Vein endothelial cell (primary cell): ENCODE results near the gene EGFL6. TPM values are rescaled to one million over a fixed set of nuclear protein-coding genes. Genes with fewer than 3 reads are reported as not detected.

Experiments
- total RNA-seq: library from RNA; depleted of rRNA; stranded (reverse); fragments of >200 nt; gene quantifications from 2 replicates; pipeline ENCODE4 v1.2.3, GENCODE V29; 2012

Gene EGFL6
- total RNA-seq = not detected in 2 replicates

DNA sequence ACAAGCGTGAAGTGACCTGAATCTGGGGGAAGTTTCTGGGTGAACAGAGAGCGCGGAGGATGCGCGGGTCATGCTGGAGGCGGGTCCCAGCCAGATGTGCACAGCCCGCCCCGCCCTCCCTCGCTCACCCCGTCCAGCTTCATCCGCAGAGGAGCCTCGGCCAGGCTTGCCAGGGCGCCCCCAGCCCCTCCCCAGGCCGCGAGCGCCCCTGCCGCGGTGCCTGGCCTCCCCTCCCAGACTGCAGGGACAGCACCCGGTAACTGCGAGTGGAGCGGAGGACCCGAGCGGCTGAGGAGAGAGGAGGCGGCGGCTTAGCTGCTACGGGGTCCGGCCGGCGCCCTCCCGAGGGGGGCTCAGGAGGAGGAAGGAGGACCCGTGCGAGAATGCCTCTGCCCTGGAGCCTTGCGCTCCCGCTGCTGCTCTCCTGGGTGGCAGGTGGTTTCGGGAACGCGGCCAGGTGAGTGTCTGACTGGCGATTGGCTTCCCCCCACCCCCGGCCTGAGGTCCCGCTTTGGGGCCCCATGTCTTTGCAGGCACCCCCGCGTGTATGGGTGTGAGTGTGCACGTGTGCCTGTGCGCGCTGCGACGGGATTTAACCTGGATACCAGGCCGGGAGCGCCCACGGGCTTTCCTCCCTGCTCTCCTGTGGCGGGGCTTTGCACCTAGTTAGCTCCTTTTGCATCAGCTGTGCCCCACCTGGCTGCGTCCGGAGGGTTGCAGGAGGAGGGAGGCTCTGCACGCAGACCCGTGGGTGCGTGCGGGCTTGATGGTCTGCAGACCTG lies at the start of gene EGFL6:
Gene EGFL6, plus strand, starts transcription at position 123 of the 782 bp plus-strand sequence. Its CDS starts 261 bp downstream, at position 384.

GRCh38 chrX:13652850-13653693 lies 83.7 kb downstream of the EGFL6 start, which contains the start of gene TCEANC:
TCEANC (plus strand) TSS chrX:13653141; CDS start chrX:13662509, 9,368 bp downstream.

Other genes with a start within 250 kb of the EGFL6 start
- not detected in 2 replicates for gene ATXN3L, start 249.5 kb upstream of the EGFL6 start, total RNA-seq
- gene TCEANC, start 83.5 kb downstream of the EGFL6 start, total RNA-seq = 1.3 and 2.2 TPM in 2 replicates
- gene RAB9A, start 119.5 kb downstream of the EGFL6 start, total RNA-seq = 13.4 and 23.1 TPM in 2 replicates
- 13.4 and 14.1 TPM in 2 replicates for gene TRAPPC2, start 165.0 kb downstream of the EGFL6 start, total RNA-seq
- gene OFD1, start 165.1 kb downstream of the EGFL6 start, total RNA-seq = 9.1 and 12.0 TPM in 2 replicates
- under 0.01 and 0.33 TPM in 2 replicates for gene GPM6B, start 247.5 kb downstream of the EGFL6 start, total RNA-seq